Measurements from ENCODE around the gene NCKAP5.

DNA sequence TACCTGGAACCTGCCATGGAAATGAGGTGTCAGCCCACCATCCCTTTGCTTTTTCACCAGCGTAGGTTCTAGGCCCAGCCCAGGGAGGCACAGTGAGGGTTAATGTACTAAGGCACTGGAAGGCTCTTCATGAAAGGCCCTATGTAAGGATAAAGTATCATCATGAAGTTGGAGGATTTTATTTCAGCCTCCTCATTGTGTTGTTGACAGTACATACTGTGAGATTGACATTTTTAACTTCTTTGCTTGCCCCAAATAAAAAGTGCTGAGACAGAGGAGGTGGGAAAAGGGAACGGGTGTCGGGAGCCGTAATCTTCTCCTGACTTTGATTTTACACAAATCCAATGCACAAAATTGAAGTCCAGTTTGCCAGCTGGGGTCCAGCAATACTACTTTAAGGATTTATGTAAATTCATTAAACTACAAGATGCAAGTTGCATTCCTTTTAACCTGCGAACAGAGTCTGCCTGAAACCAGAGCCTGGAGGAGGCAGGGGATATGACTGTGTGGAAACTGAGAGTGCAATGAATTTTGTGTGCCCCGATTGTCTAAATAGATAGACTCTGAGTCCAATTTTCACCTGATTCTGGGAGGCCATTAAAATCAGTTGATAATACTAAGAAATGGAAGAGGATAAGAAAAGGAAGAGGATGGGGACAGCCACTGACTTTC is 5.4 kb upstream of the NCKAP5 start:
- TF ChIP-seq, protein P1, sequence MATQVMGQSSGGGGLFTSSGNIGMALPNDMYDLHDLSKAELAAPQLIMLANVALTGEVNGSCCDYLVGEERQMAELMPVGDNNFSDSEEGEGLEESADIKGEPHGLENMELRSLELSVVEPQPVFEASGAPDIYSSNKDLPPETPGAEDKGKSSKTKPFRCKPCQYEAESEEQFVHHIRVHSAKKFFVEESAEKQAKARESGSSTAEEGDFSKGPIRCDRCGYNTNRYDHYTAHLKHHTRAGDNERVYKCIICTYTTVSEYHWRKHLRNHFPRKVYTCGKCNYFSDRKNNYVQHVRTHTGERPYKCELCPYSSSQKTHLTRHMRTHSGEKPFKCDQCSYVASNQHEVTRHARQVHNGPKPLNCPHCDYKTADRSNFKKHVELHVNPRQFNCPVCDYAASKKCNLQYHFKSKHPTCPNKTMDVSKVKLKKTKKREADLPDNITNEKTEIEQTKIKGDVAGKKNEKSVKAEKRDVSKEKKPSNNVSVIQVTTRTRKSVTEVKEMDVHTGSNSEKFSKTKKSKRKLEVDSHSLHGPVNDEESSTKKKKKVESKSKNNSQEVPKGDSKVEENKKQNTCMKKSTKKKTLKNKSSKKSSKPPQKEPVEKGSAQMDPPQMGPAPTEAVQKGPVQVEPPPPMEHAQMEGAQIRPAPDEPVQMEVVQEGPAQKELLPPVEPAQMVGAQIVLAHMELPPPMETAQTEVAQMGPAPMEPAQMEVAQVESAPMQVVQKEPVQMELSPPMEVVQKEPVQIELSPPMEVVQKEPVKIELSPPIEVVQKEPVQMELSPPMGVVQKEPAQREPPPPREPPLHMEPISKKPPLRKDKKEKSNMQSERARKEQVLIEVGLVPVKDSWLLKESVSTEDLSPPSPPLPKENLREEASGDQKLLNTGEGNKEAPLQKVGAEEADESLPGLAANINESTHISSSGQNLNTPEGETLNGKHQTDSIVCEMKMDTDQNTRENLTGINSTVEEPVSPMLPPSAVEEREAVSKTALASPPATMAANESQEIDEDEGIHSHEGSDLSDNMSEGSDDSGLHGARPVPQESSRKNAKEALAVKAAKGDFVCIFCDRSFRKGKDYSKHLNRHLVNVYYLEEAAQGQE (IDR thresholded peaks at IDR 0.05; ENCODE audit: insufficient replicate concordance, low read depth) = no peak
- no peak for TF ChIP-seq POLR2AphosphoS5 (IDR thresholded peaks at IDR 0.05; ENCODE audit: low read depth)

All from HL-60 (cell line).